Fibroblast of villous mesenchyme (primary cell): ENCODE measurements around the gene VANGL2. TPM values are rescaled to one million over a fixed set of nuclear protein-coding genes. Genes with fewer than 3 reads are reported as not detected.

Source experiments
- DNase-seq: peaks from one replicate; pipeline ENCODE4 v3.0.0-alpha.2; 2010; ENCODE audit warnings: low read depth
- H3K4me3 ChIP-seq: 2 replicates; pipeline ENCODE4 v1.5.1; 2011; ENCODE audit warnings: low read depth, mild to moderate bottlenecking, low read length
- CTCF ChIP-seq: IDR thresholded peaks from 2 replicates; pipeline ENCODE4 v1.5.1; 2012; ENCODE audit warnings: low read depth, mild to moderate bottlenecking, low read length; ENCODE audit not compliant: insufficient read depth
- total RNA-seq: library from RNA; depleted of rRNA; stranded (reverse); fragments of >200 nt; gene quantifications from 2 replicates; pipeline ENCODE4 v1.2.3, GENCODE V29; 2012

VANGL2 gene
- total RNA-seq, 1 donor: not detected

GRCh38 chr1:160427625-160428024 lies 27.3 kb downstream of the VANGL2 start:
- no peak for TF ChIP-seq CTCF
- no peak overlapping the region for H3K4me3 ChIP-seq
- DNase-seq: no peak

- DNase-seq: no peak
- no peak overlapping the region for H3K4me3 ChIP-seq
- TF ChIP-seq CTCF: no peak
Measured at GRCh38 chr1:160428053-160428452, 27.7 kb downstream of the VANGL2 start.

GRCh38 chr1:160428655-160429054 lies 28.3 kb downstream of the VANGL2 start:
- TF ChIP-seq CTCF: peak; percentile 63
- H3K4me3 ChIP-seq: no peak overlapping the region
- DNase-seq: peak; percentile 39

- no peak overlapping the region for H3K4me3 ChIP-seq
- TF ChIP-seq CTCF: no peak
- DNase-seq: no peak
Measured at GRCh38 chr1:160429125-160429561, 28.8 kb downstream of the VANGL2 start.

- no peak for TF ChIP-seq CTCF
- H3K4me3 ChIP-seq: no peak overlapping the region
- no peak for DNase-seq
Measured at GRCh38 chr1:160429702-160430535, 29.6 kb downstream of the VANGL2 start.

GRCh38 chr1:160431006-160431405 lies 30.6 kb downstream of the VANGL2 start:
- TF ChIP-seq CTCF: no peak
- no peak overlapping the region for H3K4me3 ChIP-seq
- DNase-seq: no peak
